ENCODE measurements around the gene INA. TPM values are rescaled to one million over a fixed set of nuclear protein-coding genes. Genes with fewer than 3 reads are reported as not detected.
A peak's percentile ranks its signal among the peaks of the same experiment; 100 is the strongest.

INA gene
- total and polyA plus RNA-seq, 2 experiments from 2014 or later: 10.0 to 25.1 TPM

DNA sequence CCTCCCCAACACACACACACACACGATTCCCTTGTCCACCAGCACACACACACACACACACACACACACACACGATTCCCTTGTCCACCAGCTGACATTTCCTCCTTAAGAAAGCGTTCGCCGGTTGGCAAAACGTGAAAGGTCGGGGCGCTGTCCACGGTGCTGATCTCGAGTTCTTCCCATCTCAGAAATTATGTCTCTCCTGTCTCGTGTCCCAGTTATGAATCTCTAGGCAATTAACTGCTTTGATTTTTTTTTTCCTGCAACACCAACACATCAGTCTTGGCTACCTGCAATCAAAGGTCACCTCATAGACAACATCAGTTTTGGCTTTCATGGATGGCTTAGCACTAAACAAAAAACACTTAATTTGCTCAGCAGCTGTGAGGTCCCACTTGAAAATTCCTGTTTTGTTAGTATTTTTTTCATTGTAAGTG, 1.9 kb downstream of the INA start:
- Histone ChIP-seq H3F3A (replicated peaks; ENCODE audit: low read depth) (peaks cover 27% of the 10 kb centered on the region), H3K9me2 (ENCODE audit: insufficient read depth) (no peaks in the 10 kb centered on the region), H3K27me3 (ENCODE audit: insufficient read depth) (peaks cover 64% of the 10 kb centered on the region), H3K79me2 (replicated peaks; ENCODE audit: insufficient read depth) (no peaks in the 10 kb centered on the region), H4K20me1 (replicated peaks; ENCODE audit: insufficient read depth) (peaks cover 19% of the 10 kb centered on the region), H3K27ac (ENCODE audit: low read depth) (no peak overlapping the region), H3K4me3 (peak overlapping the region; percentile 85), H2AFZ (no peak overlapping the region), H3K4me2 (peak overlapping the region; percentile 99; the same call in 1 of the 2 replicates), H3K36me3 (ENCODE audit: insufficient read depth) (no peaks in the 10 kb centered on the region), H3K4me1 (ENCODE audit: insufficient read depth) (peaks cover 33% of the 10 kb centered on the region)
- no peak overlapping the region for H3K27ac Mint-ChIP-seq
- TF ChIP-seq, protein P1, sequence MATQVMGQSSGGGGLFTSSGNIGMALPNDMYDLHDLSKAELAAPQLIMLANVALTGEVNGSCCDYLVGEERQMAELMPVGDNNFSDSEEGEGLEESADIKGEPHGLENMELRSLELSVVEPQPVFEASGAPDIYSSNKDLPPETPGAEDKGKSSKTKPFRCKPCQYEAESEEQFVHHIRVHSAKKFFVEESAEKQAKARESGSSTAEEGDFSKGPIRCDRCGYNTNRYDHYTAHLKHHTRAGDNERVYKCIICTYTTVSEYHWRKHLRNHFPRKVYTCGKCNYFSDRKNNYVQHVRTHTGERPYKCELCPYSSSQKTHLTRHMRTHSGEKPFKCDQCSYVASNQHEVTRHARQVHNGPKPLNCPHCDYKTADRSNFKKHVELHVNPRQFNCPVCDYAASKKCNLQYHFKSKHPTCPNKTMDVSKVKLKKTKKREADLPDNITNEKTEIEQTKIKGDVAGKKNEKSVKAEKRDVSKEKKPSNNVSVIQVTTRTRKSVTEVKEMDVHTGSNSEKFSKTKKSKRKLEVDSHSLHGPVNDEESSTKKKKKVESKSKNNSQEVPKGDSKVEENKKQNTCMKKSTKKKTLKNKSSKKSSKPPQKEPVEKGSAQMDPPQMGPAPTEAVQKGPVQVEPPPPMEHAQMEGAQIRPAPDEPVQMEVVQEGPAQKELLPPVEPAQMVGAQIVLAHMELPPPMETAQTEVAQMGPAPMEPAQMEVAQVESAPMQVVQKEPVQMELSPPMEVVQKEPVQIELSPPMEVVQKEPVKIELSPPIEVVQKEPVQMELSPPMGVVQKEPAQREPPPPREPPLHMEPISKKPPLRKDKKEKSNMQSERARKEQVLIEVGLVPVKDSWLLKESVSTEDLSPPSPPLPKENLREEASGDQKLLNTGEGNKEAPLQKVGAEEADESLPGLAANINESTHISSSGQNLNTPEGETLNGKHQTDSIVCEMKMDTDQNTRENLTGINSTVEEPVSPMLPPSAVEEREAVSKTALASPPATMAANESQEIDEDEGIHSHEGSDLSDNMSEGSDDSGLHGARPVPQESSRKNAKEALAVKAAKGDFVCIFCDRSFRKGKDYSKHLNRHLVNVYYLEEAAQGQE (IDR thresholded peaks at IDR 0.05; ENCODE audit: unreplicated experiment): peak; percentile 96
- TF ChIP-seq JUNB (IDR thresholded peaks at IDR 0.05; ENCODE audit: unreplicated experiment) (no peak), CREB1 (CRISPR knock-in tag; IDR thresholded peaks at IDR 0.05; ENCODE audit: low read depth) (no peak)
- TF ChIP-seq, protein P2, sequence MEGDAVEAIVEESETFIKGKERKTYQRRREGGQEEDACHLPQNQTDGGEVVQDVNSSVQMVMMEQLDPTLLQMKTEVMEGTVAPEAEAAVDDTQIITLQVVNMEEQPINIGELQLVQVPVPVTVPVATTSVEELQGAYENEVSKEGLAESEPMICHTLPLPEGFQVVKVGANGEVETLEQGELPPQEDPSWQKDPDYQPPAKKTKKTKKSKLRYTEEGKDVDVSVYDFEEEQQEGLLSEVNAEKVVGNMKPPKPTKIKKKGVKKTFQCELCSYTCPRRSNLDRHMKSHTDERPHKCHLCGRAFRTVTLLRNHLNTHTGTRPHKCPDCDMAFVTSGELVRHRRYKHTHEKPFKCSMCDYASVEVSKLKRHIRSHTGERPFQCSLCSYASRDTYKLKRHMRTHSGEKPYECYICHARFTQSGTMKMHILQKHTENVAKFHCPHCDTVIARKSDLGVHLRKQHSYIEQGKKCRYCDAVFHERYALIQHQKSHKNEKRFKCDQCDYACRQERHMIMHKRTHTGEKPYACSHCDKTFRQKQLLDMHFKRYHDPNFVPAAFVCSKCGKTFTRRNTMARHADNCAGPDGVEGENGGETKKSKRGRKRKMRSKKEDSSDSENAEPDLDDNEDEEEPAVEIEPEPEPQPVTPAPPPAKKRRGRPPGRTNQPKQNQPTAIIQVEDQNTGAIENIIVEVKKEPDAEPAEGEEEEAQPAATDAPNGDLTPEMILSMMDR (conservative IDR thresholded peaks at IDR 0.05; ENCODE audit: low read depth in 2 of 2): no peak
- H3K4me1 Mint-ChIP-seq: peaks cover 29% of the 10 kb centered on the region
- H3K27me3 Mint-ChIP-seq (ENCODE audit: insufficient read depth, low read depth, poor library complexity): peaks cover 55% of the 10 kb centered on the region
- H3K4me3 Mint-ChIP-seq: peak overlapping the region; percentile 62
- ATAC-seq (no peak), DNase-seq (ENCODE audit: low spot score) (peak; percentile 91)
- H3K36me3 Mint-ChIP-seq (ENCODE audit: low read depth): no peaks in the 10 kb centered on the region; the same call in 2 of the 3 replicates
- no peaks in the 10 kb centered on the region; the same call in 2 of the 3 replicates for H3K9me3 Mint-ChIP-seq

DNA sequence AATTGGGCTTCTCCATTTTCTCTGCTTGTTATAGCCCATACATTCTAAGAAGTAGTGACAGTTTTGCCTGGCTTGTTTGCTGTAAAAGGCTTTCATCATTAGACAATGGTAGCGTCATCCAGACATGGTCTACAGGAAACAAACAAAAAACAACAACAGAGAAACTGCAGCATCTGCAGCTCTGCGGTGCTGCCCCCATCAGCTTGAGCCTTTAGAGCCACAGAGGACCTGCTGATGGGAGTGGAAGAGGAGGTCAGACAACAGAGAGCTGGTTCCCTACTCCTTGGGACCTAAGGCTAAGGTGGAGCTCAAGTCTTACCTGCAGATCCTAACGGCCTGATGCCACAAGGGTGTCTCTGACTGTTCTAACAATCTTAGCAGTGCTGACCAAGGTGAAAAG, 3.1 kb downstream of the INA start:
- Histone ChIP-seq H3K27ac (ENCODE audit: low read depth) (no peak overlapping the region), H3K9me2 (ENCODE audit: insufficient read depth) (no peaks in the 10 kb centered on the region), H3K4me2 (no peak overlapping the region), H3K27me3 (ENCODE audit: insufficient read depth) (peaks cover 63% of the 10 kb centered on the region), H3K36me3 (ENCODE audit: insufficient read depth) (no peaks in the 10 kb centered on the region), H2AFZ (no peak overlapping the region), H4K20me1 (replicated peaks; ENCODE audit: insufficient read depth) (peaks cover 19% of the 10 kb centered on the region), H3F3A (replicated peaks; ENCODE audit: low read depth) (peaks cover 27% of the 10 kb centered on the region), H3K79me2 (replicated peaks; ENCODE audit: insufficient read depth) (no peaks in the 10 kb centered on the region), H3K4me3 (no peak overlapping the region), H3K4me1 (ENCODE audit: insufficient read depth) (peaks cover 33% of the 10 kb centered on the region)
- Mint-ChIP-seq H3K27me3 (ENCODE audit: insufficient read depth, low read depth, poor library complexity) (peaks cover 52% of the 10 kb centered on the region), H3K27ac (no peak overlapping the region), H3K36me3 (ENCODE audit: low read depth) (no peaks in the 10 kb centered on the region; the same call in 2 of the 3 replicates), H3K4me3 (no peak overlapping the region), H3K9me3 (no peaks in the 10 kb centered on the region; the same call in 2 of the 3 replicates), H3K4me1 (peaks cover 29% of the 10 kb centered on the region)
- TF ChIP-seq STAT1 (IDR thresholded peaks at IDR 0.05; ENCODE audit: unreplicated experiment) (no peak), EZH2 (IDR thresholded peaks at IDR 0.05; ENCODE audit: low read depth, unreplicated experiment) (no peak), POLR2AphosphoS5 (IDR thresholded peaks at IDR 0.05; ENCODE audit: low read depth) (no peak), ZNF331 (CRISPR knock-in tag; IDR thresholded peaks at IDR 0.05; ENCODE audit: low read depth) (no peak), NANOG (IDR thresholded peaks at IDR 0.05; ENCODE audit: borderline replicate concordance) (no peak), ZNF114 (CRISPR knock-in tag; IDR thresholded peaks at IDR 0.05) (no peak), EZH2phosphoT487 (IDR thresholded peaks at IDR 0.05; ENCODE audit: unreplicated experiment) (no peak)
- TF ChIP-seq, protein P2 (conservative IDR thresholded peaks at IDR 0.05; ENCODE audit: low read depth in 2 of 2): no peak
- TF ChIP-seq, protein P3, sequence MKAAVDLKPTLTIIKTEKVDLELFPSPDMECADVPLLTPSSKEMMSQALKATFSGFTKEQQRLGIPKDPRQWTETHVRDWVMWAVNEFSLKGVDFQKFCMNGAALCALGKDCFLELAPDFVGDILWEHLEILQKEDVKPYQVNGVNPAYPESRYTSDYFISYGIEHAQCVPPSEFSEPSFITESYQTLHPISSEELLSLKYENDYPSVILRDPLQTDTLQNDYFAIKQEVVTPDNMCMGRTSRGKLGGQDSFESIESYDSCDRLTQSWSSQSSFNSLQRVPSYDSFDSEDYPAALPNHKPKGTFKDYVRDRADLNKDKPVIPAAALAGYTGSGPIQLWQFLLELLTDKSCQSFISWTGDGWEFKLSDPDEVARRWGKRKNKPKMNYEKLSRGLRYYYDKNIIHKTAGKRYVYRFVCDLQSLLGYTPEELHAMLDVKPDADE (IDR thresholded peaks at IDR 0.05): no peak
- ATAC-seq: no peak
- DNase-seq (ENCODE audit: low spot score): no peak
